Pancreas (tissue), 10 donors: ENCODE data around the gene NUFIP2. TPM values are rescaled to one million over a fixed set of nuclear protein-coding genes. Genes with fewer than 3 reads are reported as not detected.
A peak's percentile ranks its signal among the peaks of the same experiment; 100 is the strongest.

Experiments used
- ATAC-seq, 4 donors: fragments of 200-7000 bp; cut with Tn5 transposase; one replicate each; pipeline versions ENCODE4 v1.8.0 to v1.9.1; 2020; ENCODE audit warnings: mild to moderate bottlenecking in 4 of 4, moderate library complexity in 4 of 4
- DNase-seq, 6 donors: peaks; one replicate each; pipeline ENCODE4 v3.0.0-alpha.2; 2020
- FAIRE-seq: peaks from 2 replicates; lab custom pipeline; 2012; peaks lifted over from hg19 to GRCh38; lab: Jason Lieb, UNC
- H3K27ac ChIP-seq, 4 donors: fragments of 200-600 bp; sonication (generic); 1 replicate in 3 of 4; 2 replicates in 1 of 4; pipeline versions ENCODE4 v1.5.0 to v1.8.0; 2020
- H3K27me3 ChIP-seq, 4 donors: fragments of 200-600 bp; one replicate each; pipeline ENCODE4 v1.8.0; 2021
- H3K36me3 ChIP-seq, 3 donors: fragments of 200-600 bp; sonication (generic) in 1 of 3; one replicate each; pipeline versions ENCODE4 v1.5.0 to v1.8.0; 2020 to 2021
- H3K4me1 ChIP-seq, 3 donors: fragments of 200-600 bp; one replicate each; pipeline ENCODE4 v1.8.0; 2021
- H3K4me3 ChIP-seq, 4 donors: fragments of 200-600 bp; sonication (generic) in 2 of 4; one replicate each; pipeline versions ENCODE4 v1.5.0 to v1.8.0; 2020 to 2021
- H3K9me3 ChIP-seq, 4 donors: fragments of 200-600 bp; one replicate each; pipeline ENCODE4 v1.8.0; 2021
- CTCF ChIP-seq, 4 donors: fragments of 200-600 bp; sonication (generic) in 3 of 4; IDR thresholded peaks; one replicate each; pipeline versions ENCODE4 v1.5.0 to v1.8.0; 2021; ENCODE audit warnings: antibody characterized with exemption in 4 of 4
- WGBS, 2 donors: extraction: QIAGEN DNeasy Blood & Tissue Kit; methylation state at CpG; one replicate each; pipeline ENCODE4 v1.1.7; 2013; 5-methylcytosine and 5-hydroxymethylcytosine counted together
- intact Hi-C, 3 donors: fragments of 100-400 bp; cut with DNase I; formaldehyde crosslinking; loops; one replicate each; pipeline versions ENCODE4 v1.11.1 to v1.14.2; 2022
- polyA plus RNA-seq, 2 donors: library from polyadenylated mRNA; stranded (reverse); fragments of 200-250 nt; gene quantifications; one replicate each; pipeline ENCODE4 v1.2.3, GENCODE V29; 2013
- total RNA-seq, 6 donors: library from RNA; stranded (reverse); fragmentation: NEBNext Ultra II Directional in 4 of 6; extraction: Animal tissue kit (Norgen Biotek cat#: 25700) in 4 of 6; gene quantifications; one replicate each; pipeline versions ENCODE4 v1.2.1 to v1.2.4, GENCODE V29; 2021 to 2023
- donor health status: healthy with polysubstance abuse.
- donor health status: DM: no; HTN: no; CAD: no; lungs with moderate emphysema.
- donor health status: DM: no; HTN: no; CAD: no.
- donor health status: control.
- donor health status: control.
- donor health status: Bipolar disorder and iron deficiency.
- donor health status: DM: yes; HTN: yes; CAD: no.
- donor health status: DM: no; HTN: no; CAD: no.
- donor health status: DM: no; HTN: no; CAD: no.
- donor health status: DM: yes; HTN: yes; CAD: no.

The NUFIP2 gene
- total and polyA plus RNA-seq, 8 donors: 8.7 to 28.1 (median 15.3) TPM

- DNase-seq: no peak
- H3K4me3 ChIP-seq: no peak overlapping the region
- H3K36me3 ChIP-seq: no peaks in the 10 kb centered on the region
- no peaks in the 10 kb centered on the region for H3K9me3 ChIP-seq
- no peaks in the 10 kb centered on the region for H3K27me3 ChIP-seq
- TF ChIP-seq CTCF (IDR thresholded peaks at IDR 0.05): no peak
- FAIRE-seq: no peak
- no peak overlapping the region for H3K27ac ChIP-seq
- WGBS, 2 donors: 82 to 89% methylated on average over 8 of the region's 8 CpGs
- intact Hi-C loops: loop anchor here in 2 of 3 donors (5.0 to 10.0 kb wide), 2 partner anchors 62 to 70 kb away; no protein-coding TSS in a partner anchor
- ATAC-seq: peak in 2 of 4 donors; percentile 19 to 32
- H3K4me1 ChIP-seq: no peaks in the 10 kb centered on the region
Observed at GRCh38 chr17:29214215-29215146, 79.5 kb downstream of the NUFIP2 start.

GRCh38 chr17:29212681-29213121 is 81.2 kb downstream of the NUFIP2 start:
- Histone ChIP-seq H3K4me3 (no peak overlapping the region), H3K9me3 (no peaks in the 10 kb centered on the region), H3K27ac (no peak overlapping the region), H3K36me3 (no peaks in the 10 kb centered on the region), H3K4me1 (no peaks in the 10 kb centered on the region), H3K27me3 (no peaks in the 10 kb centered on the region)
- WGBS, 2 donors: 57 to 71% methylated on average over 5 of the region's 5 CpGs
- ATAC-seq (no peak), FAIRE-seq (no peak), DNase-seq (no peak)
- no peak for TF ChIP-seq CTCF (IDR thresholded peaks at IDR 0.05)
- intact Hi-C loops: loop anchor here in 1 of 3 donors (10.0 kb wide), 1 partner anchor 68 kb away; no protein-coding TSS in a partner anchor

- ATAC-seq (no peak), DNase-seq (no peak), FAIRE-seq (no peak)
- Histone ChIP-seq H3K4me1 (no peaks in the 10 kb centered on the region), H3K9me3 (no peaks in the 10 kb centered on the region), H3K36me3 (no peaks in the 10 kb centered on the region), H3K27ac (no peak overlapping the region), H3K27me3 (no peaks in the 10 kb centered on the region), H3K4me3 (no peak overlapping the region)
- intact Hi-C loops: loop anchor here in 1 of 3 donors (10.0 kb wide), 1 partner anchor 67 kb away; no protein-coding TSS in a partner anchor
- no peak for TF ChIP-seq CTCF (IDR thresholded peaks at IDR 0.05)
- WGBS, 2 donors: 94 to 96% methylated on average over 1 of the region's 1 CpG
Observed at GRCh38 chr17:29212094-29212631, 81.8 kb downstream of the NUFIP2 start.

- Histone ChIP-seq H3K27me3 (no peaks in the 10 kb centered on the region), H3K4me1 (no peaks in the 10 kb centered on the region), H3K4me3 (no peak overlapping the region), H3K36me3 (no peaks in the 10 kb centered on the region), H3K27ac (no peak overlapping the region), H3K9me3 (no peaks in the 10 kb centered on the region)
- no peak for TF ChIP-seq CTCF (IDR thresholded peaks at IDR 0.05)
- DNase-seq (no peak), FAIRE-seq (no peak), ATAC-seq (no peak)
- WGBS, 2 donors: 82 to 86% methylated on average over 2 of the region's 2 CpGs
- intact Hi-C loops: loop anchor here in 1 of 3 donors (10.0 kb wide), 1 partner anchor 66 kb away; no protein-coding TSS in a partner anchor
Observed at GRCh38 chr17:29210879-29211278, 83.1 kb downstream of the NUFIP2 start.
